T-helper 9 cell (primary cell): ENCODE results near the gene ADAMTS3.

Source experiments
- DNase-seq: peaks from one replicate; pipeline ENCODE4 v3.0.0-alpha.2; 2020
- total RNA-seq, 2 donors: gene quantifications; one replicate each; lab custom pipeline; 2026; lab: John Stamatoyannopoulos, UW

The ADAMTS3 gene
- 0.07 to 0.24 reads per million in 2 donors for total RNA-seq

DNA sequence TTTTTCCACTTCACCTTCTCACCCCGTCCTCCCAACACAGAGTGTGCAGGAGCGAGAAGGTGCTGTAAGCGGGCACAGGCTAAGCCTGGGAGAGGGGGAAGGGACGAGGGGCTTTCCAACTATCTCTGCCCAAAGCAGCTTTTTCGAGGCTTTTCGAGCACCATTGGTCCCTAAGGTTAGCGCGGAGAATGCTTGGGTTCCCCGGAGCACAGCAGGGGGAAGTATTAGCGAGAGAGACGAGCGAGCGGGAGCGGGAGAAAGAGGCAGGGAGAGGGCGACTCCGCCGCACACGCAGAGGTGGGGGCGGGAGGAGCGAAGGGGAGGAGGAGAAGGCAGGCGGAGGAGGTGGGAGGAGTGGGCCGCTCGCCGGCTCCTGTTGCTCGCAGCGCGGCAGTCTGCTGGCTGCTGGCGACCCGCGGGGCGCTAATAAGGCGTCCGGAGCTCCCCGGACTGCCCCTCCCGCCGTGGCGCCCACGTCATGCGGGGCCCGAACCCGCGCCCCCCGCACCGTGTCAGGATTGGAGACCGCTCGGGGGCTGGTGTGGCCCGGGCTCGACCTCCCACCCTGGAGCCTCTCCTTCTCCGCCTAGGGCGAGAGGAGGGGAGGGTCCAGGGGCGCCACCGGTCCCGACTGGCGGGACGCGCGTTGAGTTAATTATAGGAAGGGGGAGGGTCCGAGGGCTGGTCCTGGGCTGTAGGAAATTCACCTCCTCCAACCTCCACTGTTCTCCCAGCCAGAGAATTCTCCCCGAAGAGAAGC, at the start of gene ADAMTS3:
Gene ADAMTS3 (minus strand): TSS at position 263 of the 760 bp plus-strand sequence. CDS start 459 bp downstream, outside the sequence.
- no peak for DNase-seq

DNA sequence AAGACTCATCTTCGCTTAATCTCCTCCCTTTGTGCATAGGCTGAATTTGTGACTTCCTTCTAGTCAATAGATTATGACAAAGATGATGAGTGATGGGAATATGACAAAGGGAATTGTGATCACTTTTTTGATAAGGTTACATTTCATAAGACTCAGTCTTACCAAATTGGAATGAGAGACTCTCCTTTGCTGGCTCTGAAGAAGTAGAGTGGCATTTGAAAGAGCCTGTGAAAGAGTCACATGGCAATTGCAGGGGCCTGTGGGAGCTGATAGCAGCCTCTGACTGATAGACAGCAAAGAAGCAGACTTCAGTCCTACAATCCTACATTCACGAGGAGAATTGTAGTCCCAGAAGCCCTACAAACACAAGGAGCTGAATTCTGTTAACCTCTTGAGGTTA, 44.9 kb upstream of the ADAMTS3 start:
- DNase-seq: no peak

DNA sequence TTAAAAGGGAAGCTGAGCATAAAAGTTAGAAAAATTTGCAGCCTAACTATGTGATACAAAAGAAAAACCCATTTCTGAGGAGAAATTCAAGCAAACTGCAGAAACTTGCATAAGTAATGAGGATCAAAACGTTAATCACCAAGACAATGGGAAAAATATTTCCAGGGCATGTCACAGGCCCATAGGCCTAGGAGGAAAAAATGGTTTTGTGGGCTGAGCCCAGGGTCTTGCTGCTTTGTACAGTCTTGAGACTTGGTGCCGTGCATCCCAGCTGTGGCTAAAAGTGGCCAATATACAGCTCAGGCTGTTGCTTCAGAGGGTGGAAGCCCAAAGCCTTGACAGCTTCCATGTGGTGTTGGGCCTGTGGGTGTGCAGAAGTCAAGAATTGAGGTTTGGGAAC, 37.7 kb upstream of the ADAMTS3 start:
- no peak for DNase-seq

DNA sequence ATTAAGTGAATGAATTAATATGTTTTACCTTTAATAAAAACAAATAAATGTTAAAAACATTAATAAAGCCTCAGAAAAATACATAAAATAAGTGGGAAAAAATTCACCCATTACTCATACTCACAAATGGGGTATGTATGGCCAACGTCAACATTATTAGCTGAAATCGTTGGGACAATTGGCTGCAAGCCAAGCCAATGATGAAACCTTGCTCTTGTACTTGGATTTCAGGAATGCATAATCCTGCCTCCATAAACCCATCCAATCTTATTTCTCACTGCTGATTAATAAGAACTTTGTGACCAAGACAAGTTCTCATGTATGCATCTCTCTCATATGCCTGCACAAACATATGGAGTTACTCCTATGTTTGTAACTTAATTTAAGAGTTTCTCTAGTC, 35.3 kb upstream of the ADAMTS3 start:
- no peak for DNase-seq

DNA sequence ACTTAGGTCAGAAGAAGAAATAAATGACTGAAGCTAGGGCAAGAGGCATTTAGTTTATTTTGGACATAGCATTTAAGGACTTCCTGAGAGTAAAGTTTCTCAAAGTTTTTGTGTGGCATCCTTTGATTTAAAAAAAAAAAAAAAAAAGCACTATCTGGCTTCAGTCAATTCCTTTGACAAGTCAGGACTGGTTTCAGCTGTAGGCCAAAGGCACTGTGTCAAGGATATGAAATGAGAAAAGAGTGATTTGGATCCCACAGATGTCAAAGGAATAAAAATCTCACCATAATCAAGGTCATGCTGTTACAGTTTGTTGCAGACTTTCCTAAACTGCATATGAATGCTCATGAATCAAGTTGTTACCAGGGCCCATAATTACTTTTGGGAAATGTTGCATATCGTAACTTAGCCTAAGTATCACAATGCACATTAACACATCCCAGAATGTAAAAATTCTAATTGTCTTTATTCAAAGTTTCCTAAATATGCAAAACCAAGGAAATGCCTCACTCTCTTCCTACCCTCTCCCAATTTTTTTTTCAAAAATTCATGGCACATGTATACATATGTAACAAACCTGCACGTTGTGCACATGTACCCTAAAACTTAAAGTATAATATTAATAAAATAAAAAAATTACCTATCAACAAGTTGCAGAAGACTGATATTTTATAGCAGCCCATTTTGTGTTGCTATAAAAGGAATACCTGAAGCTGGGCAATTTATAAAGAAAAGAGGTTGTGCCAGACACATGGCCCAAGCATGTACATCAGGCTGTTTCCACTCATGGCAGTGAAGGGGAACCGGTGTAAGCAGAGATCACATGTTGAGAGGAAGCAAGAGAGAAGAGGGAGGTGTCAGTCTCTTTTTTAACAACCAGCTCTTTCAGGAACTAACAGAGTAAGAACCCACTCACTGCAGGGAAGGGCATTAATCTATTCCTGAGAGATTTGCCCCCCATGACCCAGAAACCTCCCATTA, 33.7 kb upstream of the ADAMTS3 start:
- no peak for DNase-seq

DNA sequence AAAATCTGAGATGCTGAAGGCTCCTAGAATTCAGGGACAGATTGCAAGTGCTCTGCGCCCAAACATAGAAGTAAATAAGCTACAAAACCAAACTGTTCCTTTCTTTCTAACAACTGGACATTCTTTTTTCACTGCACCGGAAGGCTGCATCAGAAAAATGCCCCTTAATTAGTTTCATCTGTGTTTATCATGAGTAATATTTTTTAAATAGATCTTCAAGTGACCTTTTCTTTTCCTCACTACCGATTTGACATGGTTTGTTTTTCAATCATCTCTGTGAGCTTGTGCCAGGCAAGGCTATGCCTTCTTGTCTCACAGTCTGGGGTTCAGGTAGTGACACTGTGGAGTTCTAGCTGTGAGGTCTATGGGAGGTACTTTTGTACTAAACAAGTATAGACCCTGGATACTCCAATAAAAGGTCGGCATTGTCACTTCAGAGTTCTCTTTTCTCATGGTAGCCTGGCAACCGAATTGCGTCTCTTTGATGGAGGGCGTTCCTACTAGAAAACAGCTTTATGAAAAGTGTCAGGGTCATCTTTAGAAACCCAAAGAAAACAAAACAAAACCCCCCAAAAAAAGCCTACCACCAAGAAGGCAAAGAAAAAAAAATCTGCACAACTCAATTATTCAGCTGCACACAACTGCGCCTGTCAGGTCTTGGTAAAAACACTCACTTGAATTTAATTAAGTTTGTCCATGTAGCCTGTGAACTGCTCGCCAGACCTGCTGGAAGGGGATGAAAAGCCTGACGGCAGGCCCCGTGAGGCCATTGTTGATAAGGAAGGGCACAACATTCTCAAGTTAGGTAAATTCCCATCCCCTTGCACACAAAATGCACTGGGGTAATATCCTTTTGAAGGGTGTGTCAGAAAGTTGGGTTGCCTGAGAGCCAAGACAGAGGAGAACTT, 22.8 kb upstream of the ADAMTS3 start:
- no peak for DNase-seq

DNA sequence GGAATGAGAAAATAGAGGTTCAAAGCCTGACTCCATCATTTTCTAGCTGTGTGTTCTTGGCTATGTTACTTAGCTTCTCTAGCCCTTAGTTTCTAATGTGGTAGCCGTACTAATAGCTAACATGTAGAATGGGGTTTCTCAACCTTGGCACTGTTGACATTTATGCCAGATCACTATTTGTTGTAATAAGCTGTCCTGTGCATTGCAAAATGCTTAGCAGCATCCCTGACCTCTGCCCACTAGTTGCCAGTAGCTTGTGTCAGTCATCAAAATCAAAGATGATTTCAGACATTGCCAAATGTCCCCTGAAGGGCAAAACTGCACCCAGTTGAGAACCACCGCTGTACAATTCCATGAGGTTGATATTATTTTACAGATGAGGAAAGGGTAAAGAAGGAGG, 18.3 kb upstream of the ADAMTS3 start:
- DNase-seq: no peak

DNA sequence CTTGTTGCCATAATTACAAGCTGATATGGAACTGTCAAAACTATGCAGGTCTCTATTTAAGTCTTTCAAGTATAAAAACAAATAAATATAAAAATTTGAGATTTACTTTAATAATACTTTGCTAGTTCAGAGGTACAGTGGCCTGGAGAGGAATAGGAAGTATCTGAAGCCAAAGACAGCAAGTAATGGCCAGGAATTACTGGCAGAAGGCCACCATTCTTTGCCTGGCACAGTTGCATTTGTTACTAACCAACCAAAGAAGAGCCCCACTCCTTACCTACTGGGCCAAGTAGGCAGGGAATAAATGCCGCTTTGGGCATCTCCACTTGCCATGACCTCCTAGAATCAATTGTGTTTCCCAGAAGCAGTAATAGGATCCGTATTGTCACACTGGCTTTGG, 13.8 kb upstream of the ADAMTS3 start:
- no peak for DNase-seq

DNA sequence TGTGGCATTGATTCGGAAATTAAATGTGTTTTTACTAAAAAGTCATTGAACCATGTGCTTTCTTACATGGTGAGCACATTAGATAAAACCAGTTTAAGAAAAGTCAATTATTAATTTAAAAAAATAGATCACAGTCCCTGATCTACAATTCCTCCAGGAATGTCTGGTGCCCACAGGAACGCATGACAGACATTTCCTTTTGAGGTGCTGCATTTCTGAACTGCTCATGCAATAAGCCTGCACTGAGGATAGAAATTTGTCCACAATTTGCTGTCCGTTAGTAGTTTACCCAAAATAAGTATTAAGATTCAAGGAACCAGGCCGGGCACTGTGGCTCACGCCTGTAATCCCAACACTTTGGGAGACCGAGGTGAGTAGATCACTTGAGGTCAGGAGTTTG, 8.2 kb upstream of the ADAMTS3 start:
- DNase-seq: no peak

DNA sequence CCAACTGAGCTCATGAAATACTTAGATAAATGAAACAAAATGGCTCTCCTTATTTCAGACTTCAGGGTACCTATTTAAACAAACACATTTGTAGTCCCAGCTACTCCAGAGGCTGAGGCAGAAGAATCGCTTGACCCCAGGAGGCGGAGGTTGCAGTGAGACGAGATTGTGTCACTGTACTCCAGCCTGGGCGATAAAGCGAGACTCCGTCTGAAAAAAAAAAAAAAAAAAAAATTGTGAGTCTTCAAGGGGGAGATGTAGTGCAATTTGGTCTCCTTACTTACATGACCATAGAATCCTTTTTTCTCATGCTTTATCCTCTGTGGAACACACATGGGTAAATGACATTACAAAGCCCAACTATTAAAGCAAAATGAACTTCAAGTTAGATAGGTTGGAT, 2.3 kb upstream of the ADAMTS3 start:
- no peak for DNase-seq

DNA sequence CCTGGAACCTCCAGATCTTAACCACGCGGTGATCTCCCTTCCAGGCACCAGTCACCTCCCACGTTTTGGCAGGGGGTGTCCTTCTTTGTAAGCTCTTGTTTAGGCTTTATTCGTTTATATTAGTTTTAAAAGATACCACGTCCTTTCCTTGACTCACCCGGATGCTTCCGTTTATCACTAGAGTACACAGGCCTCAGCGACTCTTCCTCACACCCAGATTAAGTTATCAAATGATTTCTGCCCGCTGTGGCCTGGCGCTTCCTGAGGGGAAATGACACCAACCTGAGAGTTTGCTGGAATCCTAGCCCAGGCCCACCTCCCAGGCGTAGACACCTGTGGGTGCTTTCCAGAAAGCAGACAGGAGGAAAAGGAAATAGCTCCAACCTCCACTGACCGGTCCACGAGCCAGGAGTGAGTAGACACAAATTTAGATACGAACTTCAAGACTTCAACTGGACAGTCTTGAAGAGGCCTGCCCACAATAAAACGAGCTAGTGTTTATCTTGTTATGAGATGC, 756 bp upstream of the ADAMTS3 start:
- DNase-seq: no peak

DNA sequence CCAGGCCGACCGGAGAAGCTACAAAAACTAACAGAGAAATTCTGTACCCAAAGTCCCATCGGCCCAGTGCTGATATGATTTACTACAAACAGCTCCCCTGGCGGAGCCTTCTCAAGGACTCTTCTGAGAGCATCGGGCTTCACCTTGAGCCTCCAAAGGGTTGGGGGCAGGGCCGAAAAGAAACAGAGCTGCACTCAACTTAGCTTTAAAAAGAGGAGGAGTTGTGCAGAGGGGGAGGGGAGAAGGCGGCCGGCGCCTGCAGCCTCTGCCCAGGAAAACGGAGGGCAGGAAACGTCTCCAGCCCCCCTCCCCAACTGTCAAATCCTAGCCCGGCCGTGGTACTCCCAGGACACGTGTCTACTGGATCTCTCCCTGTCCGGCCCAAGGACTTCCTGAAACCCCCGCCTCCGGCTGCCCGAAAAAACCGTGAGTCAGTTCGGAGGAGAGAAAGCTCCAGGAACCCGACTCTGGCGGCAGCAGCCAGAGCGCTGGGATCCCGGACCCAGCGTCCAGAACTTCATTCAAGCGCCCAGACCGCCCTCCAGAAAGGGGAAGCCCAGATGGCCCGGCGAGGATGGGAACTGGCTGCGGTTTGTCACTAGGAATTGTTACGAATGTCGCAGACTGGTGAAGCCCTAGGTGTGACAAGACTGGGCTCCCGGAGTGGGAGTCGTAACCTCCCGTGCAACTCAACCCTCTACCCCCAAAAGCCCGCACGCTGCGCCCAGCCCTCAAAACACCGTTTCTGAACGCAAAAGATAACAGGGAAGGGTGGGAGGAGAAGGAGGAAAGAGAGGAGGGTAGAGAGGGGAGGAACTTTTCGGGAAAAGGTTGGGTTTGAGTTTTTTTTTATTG, 973 bp downstream of the ADAMTS3 start:
- DNase-seq: no peak

DNA sequence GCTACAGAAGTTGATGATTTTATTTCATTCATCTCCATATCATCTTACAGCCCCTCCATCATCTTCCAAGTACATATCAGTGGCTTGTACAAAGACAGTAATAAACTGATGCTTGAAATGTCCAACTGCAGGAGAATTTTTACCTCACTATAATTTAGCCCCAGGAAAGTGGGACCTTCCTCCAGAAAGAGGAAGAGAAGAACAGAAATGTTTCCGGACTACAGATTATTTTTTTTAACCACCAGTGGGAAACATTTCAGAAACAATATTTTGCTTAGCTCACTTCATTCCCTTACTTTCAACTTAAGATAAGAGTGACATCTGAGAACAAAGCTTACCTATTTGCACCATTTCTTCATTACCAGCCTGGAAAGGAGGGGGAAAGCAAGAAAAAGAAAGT, 2.0 kb downstream of the ADAMTS3 start:
- DNase-seq: no peak

DNA sequence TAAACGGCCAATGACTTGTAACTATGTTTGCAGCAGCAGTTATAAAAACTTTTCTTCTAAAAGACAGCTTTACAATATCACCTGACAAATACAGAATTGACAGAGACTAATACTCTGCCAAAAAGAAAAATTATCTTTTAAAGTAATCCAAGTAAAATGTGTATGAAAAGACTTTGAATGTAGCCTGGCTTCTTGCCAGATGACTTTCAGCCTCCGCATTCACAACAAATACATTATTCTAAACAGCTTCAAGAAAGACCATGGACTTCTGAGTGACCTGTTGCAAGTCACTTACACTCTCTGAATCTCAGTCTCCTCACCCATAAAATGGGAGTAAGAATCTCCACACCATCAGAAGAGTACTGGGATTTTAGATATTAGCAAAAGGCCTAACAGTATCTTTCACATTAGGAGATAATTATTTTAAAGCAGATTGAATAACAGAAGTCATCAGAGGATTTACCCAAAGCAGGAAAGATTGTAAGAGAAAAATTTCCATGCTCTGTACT, 2.5 kb downstream of the ADAMTS3 start:
- no peak for DNase-seq

DNA sequence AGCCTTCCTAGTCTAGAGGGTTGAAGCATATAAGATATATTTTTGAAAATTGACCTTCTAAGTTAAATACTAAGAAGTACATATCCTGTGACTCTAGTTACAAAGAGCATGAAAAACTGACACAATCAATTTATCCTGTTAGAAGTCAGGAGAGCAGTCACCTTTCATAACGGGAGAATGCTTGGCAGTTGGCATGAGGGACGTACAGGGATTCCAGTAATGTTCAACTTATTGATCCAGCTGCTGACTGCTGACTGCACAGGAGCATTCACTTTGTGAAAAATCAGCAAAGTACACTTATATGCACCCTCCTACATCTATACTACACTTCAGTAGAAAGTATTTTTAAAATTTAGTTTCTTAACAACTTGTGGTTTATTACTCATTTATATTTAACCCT, 4.2 kb downstream of the ADAMTS3 start:
- DNase-seq: no peak

DNA sequence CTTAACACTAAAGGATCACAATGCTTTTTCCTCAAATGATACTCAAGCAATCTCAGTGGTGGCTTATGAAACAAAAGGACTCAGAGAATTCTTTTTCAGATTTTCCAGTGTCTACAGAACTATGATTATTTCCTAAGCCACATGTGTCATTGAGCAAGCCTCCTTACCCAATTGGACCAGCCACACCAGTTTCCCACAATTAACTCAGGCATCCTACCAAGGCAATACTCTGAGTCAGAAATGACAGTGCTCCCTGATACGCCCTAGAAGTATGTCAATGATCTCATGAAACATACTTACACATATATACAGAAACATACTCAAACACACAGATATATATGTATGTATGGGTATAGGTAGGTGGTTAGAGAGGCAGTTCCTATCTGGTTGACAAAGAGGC, 4.8 kb downstream of the ADAMTS3 start:
- no peak for DNase-seq

DNA sequence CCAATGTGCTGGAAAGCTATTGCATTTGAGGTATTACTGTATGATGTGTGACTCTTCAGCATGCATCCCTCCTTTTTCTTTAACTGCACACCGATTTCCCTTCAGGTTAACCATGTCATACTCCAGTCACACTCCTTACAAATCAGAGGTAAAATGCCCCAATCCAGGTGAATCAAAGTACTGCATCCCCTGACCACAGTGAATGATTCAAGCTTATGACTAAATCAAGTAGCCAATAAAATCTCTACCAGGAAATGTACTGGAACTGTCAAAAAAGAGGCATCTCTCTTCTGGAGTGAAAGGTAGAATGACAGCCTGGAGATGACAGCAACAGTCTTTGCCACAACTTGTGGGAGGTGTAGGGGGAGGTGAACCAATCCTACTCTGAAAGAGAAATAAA, 10.4 kb downstream of the ADAMTS3 start:
- DNase-seq: no peak

DNA sequence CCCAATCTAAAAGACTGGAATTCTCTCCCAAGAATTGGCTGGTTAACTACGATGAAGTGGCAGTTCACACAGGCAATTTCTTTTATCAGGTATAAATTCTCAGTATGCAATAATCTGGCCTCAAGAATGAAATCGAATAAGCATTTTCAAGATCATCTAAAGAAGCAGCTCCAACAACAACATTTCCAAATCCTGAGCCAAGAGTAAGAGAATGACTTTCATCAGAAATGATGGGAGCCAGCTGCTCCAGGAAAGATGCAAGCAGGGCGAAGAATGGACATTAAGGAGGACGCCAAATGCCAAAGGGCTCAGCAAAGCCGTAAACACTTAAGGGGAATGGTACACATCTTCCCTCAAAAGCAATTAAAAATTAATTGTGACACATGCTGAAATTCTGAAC, 12.0 kb downstream of the ADAMTS3 start:
- no peak for DNase-seq

DNA sequence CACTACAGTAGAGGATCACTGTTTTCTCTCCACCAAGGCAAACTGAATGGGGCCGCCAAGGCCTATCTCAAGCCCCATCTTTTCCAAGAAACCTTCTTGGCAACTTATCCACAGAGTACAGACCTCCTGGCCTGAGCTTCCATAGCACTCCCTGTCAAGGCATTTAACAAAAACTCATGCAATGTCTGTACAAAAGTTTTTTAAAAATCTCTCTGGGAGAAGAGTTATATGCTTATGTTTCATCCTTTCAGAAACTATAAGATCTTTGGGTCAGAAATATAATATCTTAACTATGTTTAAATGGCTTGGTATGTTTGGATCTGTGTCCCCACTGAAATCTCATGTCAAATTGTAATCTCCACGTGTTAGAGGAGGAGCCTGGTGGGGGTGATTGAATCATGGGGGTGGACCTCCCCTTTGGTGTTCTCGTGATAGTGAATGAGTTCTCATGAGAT, 13.6 kb downstream of the ADAMTS3 start:
- no peak for DNase-seq

DNA sequence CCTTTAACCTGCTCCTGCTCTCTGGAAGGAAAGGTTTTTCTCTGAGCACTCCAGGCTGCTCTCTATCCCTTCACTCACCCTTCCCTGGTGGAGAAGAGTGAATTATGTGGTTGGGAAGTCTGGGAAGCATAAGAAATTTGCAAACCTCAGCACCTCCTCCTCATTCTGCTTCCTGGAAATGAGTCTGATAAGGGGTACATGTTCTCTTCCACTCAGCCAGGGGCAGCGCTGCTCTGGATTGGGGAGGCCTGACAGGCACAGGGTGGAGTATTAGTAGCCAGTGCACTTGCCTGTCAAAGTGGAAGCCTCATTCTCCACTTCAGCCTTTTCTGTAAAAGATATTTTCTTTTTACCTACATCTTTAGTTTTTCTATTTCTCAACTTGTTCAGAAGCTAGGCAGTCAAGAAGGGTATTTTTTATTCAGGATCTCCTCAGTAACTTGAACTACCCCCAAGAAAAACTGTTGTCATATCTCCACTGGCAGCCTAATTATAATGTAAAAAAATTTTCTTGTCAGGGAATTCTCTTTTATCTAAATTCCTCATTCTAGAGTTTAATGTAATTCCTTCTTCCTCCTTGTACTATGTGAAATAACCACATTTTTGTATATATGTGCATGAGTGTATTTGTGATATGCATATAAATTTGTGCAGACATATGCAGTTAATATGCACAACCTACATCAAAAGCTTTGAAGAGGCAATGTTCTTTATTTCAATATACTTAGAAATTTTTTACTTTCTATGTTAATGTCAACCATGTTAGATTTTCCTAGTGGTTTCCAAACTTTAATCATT, 15.3 kb downstream of the ADAMTS3 start:
- no peak for DNase-seq
